Right renal cortex interstitium (tissue), 3 donors: ENCODE data around the gene GINS2. TPM values are rescaled to one million over a fixed set of nuclear protein-coding genes. Genes with fewer than 3 reads are reported as not detected.

ENCODE experiments used
- DNase-seq, 3 donors: peaks; one replicate each; pipeline ENCODE4 v3.0.0-alpha.2; 2013; ENCODE audit warnings: low read depth in 3 of 3, low spot score in 2 of 3
- polyA plus RNA-seq, 3 donors: library from polyadenylated mRNA; unstranded; fragments of 120-200 nt; gene quantifications; one replicate each; pipeline ENCODE4 v1.2.1, GENCODE V29; 2013; ENCODE audit not compliant: insufficient read length in 3 of 3

GINS2 gene
- polyA plus RNA-seq, 3 donors, result 16.0 to 21.5 (median 20.4) TPM

GRCh38 chr16:85641776-85642176, 47.0 kb downstream of the GINS2 start:
- DNase-seq, result no peak

- DNase-seq, result no peak
Observed at GRCh38 chr16:85641305-85641704, 47.4 kb downstream of the GINS2 start.

GRCh38 chr16:85640585-85640984, 48.2 kb downstream of the GINS2 start:
- no peak for DNase-seq

GRCh38 chr16:85640254-85640558, 48.5 kb downstream of the GINS2 start:
- DNase-seq, result no peak

GRCh38 chr16:85639529-85640253, 49.1 kb downstream of the GINS2 start:
- no peak for DNase-seq

GRCh38 chr16:85638695-85639409, 49.9 kb downstream of the GINS2 start:
- no peak for DNase-seq

- DNase-seq, result no peak
Observed at GRCh38 chr16:85637808-85638647, 50.7 kb downstream of the GINS2 start.

GRCh38 chr16:85637061-85637807, 51.5 kb downstream of the GINS2 start:
- no peak for DNase-seq

- no peak for DNase-seq
Observed at GRCh38 chr16:85636234-85636812, 52.4 kb downstream of the GINS2 start.

GRCh38 chr16:85635545-85636140, 53.1 kb downstream of the GINS2 start:
- no peak for DNase-seq

- DNase-seq, result no peak
Observed at GRCh38 chr16:85634747-85635544, 53.8 kb downstream of the GINS2 start.

GRCh38 chr16:85633888-85634287, 54.9 kb downstream of the GINS2 start:
- no peak for DNase-seq

GRCh38 chr16:85633438-85633743, 55.4 kb downstream of the GINS2 start:
- DNase-seq, result no peak

- DNase-seq, result no peak
Observed at GRCh38 chr16:85632709-85633437, 55.9 kb downstream of the GINS2 start.

- no peak for DNase-seq
Observed at GRCh38 chr16:85631802-85632393, 56.9 kb downstream of the GINS2 start.

GRCh38 chr16:85631230-85631629, 57.5 kb downstream of the GINS2 start:
- DNase-seq, result no peak

GRCh38 chr16:85629853-85630252, 58.9 kb downstream of the GINS2 start:
- no peak for DNase-seq

- no peak for DNase-seq
Observed at GRCh38 chr16:85629326-85629725, 59.4 kb downstream of the GINS2 start.
